CD14-positive monocyte (primary cell): ENCODE results near the gene MEPE. TPM values are rescaled to one million over a fixed set of nuclear protein-coding genes. Genes with fewer than 3 reads are reported as not detected.

Experiments used
- DNase-seq, 3 donors: peaks; one replicate each; pipeline ENCODE4 v3.0.0-alpha.2; 2011 to 2022
- H2AFZ ChIP-seq: 2 replicates; pipeline ENCODE4 v1.6.0; 2012; ENCODE audit warnings: mild to moderate bottlenecking, low read depth, low read length, inconsistent platforms; ENCODE audit not compliant: insufficient read depth, poor library complexity, severe bottlenecking
- H3K27ac ChIP-seq, 2 donors: 1 replicate in 1 of 2; 2 replicates in 1 of 2; pipeline ENCODE4 v1.5.1; 2012 to 2013; ENCODE audit warnings: low read length in 2 of 2, control low read depth in 1 of 2, inconsistent platforms in 1 of 2, low read depth in 1 of 2, mild to moderate bottlenecking in 1 of 2
- H3K27me3 ChIP-seq, 2 donors: one replicate each; pipeline versions ENCODE4 v1.6.0 to v1.6.1; 2011 to 2013; ENCODE audit warnings: low read length in 2 of 2; ENCODE audit not compliant: control insufficient read depth in 2 of 2, insufficient read depth in 2 of 2
- H3K36me3 ChIP-seq, 2 donors: replicated peaks in 1 of 2; 1 replicate in 1 of 2; 2 replicates in 1 of 2; pipeline versions ENCODE4 v1.5.1 to v1.6.1; 2012 to 2013; ENCODE audit warnings: low read length in 2 of 2, control low read depth in 1 of 2, inconsistent platforms in 1 of 2, mild to moderate bottlenecking in 1 of 2; ENCODE audit not compliant: insufficient read depth in 2 of 2, control insufficient read depth in 1 of 2
- H3K4me1 ChIP-seq, 2 donors: 1 replicate in 1 of 2; 2 replicates in 1 of 2; pipeline versions ENCODE4 v1.5.1 to v1.6.1; 2012 to 2013; ENCODE audit warnings: low read length in 2 of 2, control low read depth in 1 of 2, inconsistent platforms in 1 of 2, mild to moderate bottlenecking in 1 of 2, moderate library complexity in 1 of 2; ENCODE audit not compliant: insufficient read depth in 2 of 2, control insufficient read depth in 1 of 2
- H3K4me2 ChIP-seq: replicated peaks from 2 replicates; pipeline ENCODE3; 2012; ENCODE audit warnings: low read length, moderate library complexity, mild to moderate bottlenecking; ENCODE audit not compliant: poor library complexity, severe bottlenecking; ENCODE audit errors: extremely low read depth
- H3K4me3 ChIP-seq, 3 experiments: fragments of 200-600 bp in 1 of 3; sonication (generic) in 1 of 3; replicated peaks in 1 of 3; 1 replicate in 2 of 3; 2 replicates in 1 of 3; pipeline ENCODE4 v1.5.1; 2011 to 2013; ENCODE audit warnings: low read length in 3 of 3, mild to moderate bottlenecking in 3 of 3, control low read depth in 2 of 3, low read depth in 2 of 3, inconsistent platforms in 1 of 3, moderate library complexity in 1 of 3
- H3K79me2 ChIP-seq: 2 replicates; pipeline ENCODE4 v1.6.0; 2012; ENCODE audit warnings: mild to moderate bottlenecking, control low read depth, inconsistent platforms, low read length, moderate library complexity; ENCODE audit not compliant: insufficient read depth
- H3K9ac ChIP-seq: 2 replicates; pipeline ENCODE4 v1.6.0; 2017; ENCODE audit warnings: low read length, mild to moderate bottlenecking; ENCODE audit not compliant: insufficient read depth, poor library complexity, severe bottlenecking
- H3K9me3 ChIP-seq, 2 donors: replicated peaks in 1 of 2; 1 replicate in 1 of 2; 2 replicates in 1 of 2; pipeline versions ENCODE4 v1.5.1 to v1.6.1; 2012 to 2013; ENCODE audit warnings: low read length in 2 of 2, control low read depth in 1 of 2; ENCODE audit not compliant: control insufficient read depth in 1 of 2, insufficient read depth in 1 of 2
- H4K20me1 ChIP-seq: 2 replicates; pipeline ENCODE4 v1.6.0; 2012; ENCODE audit warnings: mild to moderate bottlenecking, low read length, control low read depth, moderate library complexity; ENCODE audit not compliant: insufficient read depth
- H3K27ac Mint-ChIP-seq, 7 donors: one replicate each; pipeline ENCODE4 v1.8.0; 2020; ENCODE audit warnings: mild to moderate bottlenecking in 7 of 7, mixed read lengths in 7 of 7, moderate library complexity in 6 of 7, inconsistent platforms in 2 of 7
- H3K27me3 Mint-ChIP-seq, 3 donors: one replicate each; pipeline ENCODE4 v1.8.0; 2021 to 2022; ENCODE audit warnings: low read depth in 3 of 3, mild to moderate bottlenecking in 3 of 3, mixed read lengths in 3 of 3, moderate library complexity in 3 of 3, inconsistent platforms in 1 of 3
- H3K36me3 Mint-ChIP-seq, 2 donors: one replicate each; pipeline ENCODE4 v1.8.0; 2020; ENCODE audit warnings: mixed read lengths in 2 of 2, inconsistent platforms in 1 of 2, mild to moderate bottlenecking in 1 of 2
- H3K4me1 Mint-ChIP-seq: one replicate; pipeline ENCODE4 v1.8.0; 2020; ENCODE audit warnings: mild to moderate bottlenecking, mixed read lengths
- H3K4me3 Mint-ChIP-seq, 2 donors: one replicate each; pipeline ENCODE4 v1.8.0; 2020; ENCODE audit warnings: mild to moderate bottlenecking in 2 of 2, mixed read lengths in 2 of 2, moderate library complexity in 1 of 2
- H3K9me3 Mint-ChIP-seq, 7 donors: one replicate each; pipeline ENCODE4 v1.8.0; 2020 to 2022; ENCODE audit warnings: mixed read lengths in 7 of 7, mild to moderate bottlenecking in 6 of 7, moderate library complexity in 6 of 7, inconsistent platforms in 2 of 7
- CTCF ChIP-seq: fragments of 200-600 bp; IDR thresholded peaks from one replicate; pipeline ENCODE4 v1.8.0; 2022; ENCODE audit warnings: antibody characterized with exemption, mild to moderate bottlenecking
- WGBS: methylation state at CpG from one replicate; pipeline ENCODE4 v1.1.5; 2013; ENCODE audit warnings: missing lambda C conversion rate; ENCODE audit not compliant: insufficient coverage; 5-methylcytosine and 5-hydroxymethylcytosine counted together
- intact Hi-C, 2 donors: fragments of 100-400 bp; cut with micrococcal nuclease; formaldehyde crosslinking; loops; one replicate each; pipeline versions ENCODE4 v1.15.0 to v1.15.1; 2023
- polyA plus RNA-seq, 3 donors: library from polyadenylated mRNA; depleted of rRNA in 1 of 3; unstranded in 2 of 3; stranded (reverse) in 1 of 3; fragments of 300-500 nt in 2 of 3; fragments of >200 nt in 1 of 3; fragmentation: Illumina TruSeq in 2 of 3; gene quantifications; 1 replicate in 2 of 3; 2 replicates in 1 of 3; pipeline ENCODE4 v1.2.3, GENCODE V29; 2012 to 2021

The MEPE gene
- polyA plus RNA-seq, 3 donors, result not detected

- Histone ChIP-seq H3K36me3 (no peaks in the 10 kb centered on the region), H3K9ac (no peak overlapping the region), H3K9me3 (no peaks in the 10 kb centered on the region), H3K27ac (no peak overlapping the region), H3K27me3 (no peaks in the 10 kb centered on the region), H3K4me3 (no peak overlapping the region), H3K4me2 (no peak overlapping the region), H2AFZ (no peak overlapping the region), H4K20me1 (no peaks in the 10 kb centered on the region), H3K79me2 (no peaks in the 10 kb centered on the region), H3K4me1 (peaks cover 4 to 8% of the 10 kb centered on the region in 2 donors)
- Mint-ChIP-seq H3K4me1 (peaks cover 12% of the 10 kb centered on the region), H3K27ac (no peak overlapping the region), H3K4me3 (no peak overlapping the region), H3K9me3 (no peaks in the 10 kb centered on the region), H3K27me3 (peaks cover 0 to 5% (median 5%) of the 10 kb centered on the region in 3 donors), H3K36me3 (no peaks in the 10 kb centered on the region)
- intact Hi-C loops, result no loop called here
- no peak for DNase-seq
- no CpG with 5 or more reads among the region's 1 CpG for WGBS
- TF ChIP-seq CTCF, result no peak
Observed at GRCh38 chr4:87872028-87872427, 39.3 kb downstream of the MEPE start.

- Histone ChIP-seq H4K20me1 (no peaks in the 10 kb centered on the region), H3K4me2 (no peak overlapping the region), H3K36me3 (no peaks in the 10 kb centered on the region), H3K9me3 (no peaks in the 10 kb centered on the region), H3K9ac (no peak overlapping the region), H3K4me3 (no peak overlapping the region), H3K27me3 (no peaks in the 10 kb centered on the region), H3K4me1 (peaks cover 4 to 8% of the 10 kb centered on the region in 2 donors), H3K79me2 (no peaks in the 10 kb centered on the region), H3K27ac (no peak overlapping the region), H2AFZ (no peak overlapping the region)
- Mint-ChIP-seq H3K27me3 (peaks cover 0 to 2% (median 1%) of the 10 kb centered on the region in 3 donors), H3K9me3 (no peaks in the 10 kb centered on the region), H3K36me3 (no peaks in the 10 kb centered on the region), H3K4me1 (peaks cover 12% of the 10 kb centered on the region), H3K4me3 (peak overlapping the region in 1 of 2 donors; percentile 47), H3K27ac (no peak overlapping the region)
- 71% methylated on average over 1 of the region's 2 CpGs for WGBS
- no peak for TF ChIP-seq CTCF
- no peak for DNase-seq
- intact Hi-C loops, result no loop called here
Observed at GRCh38 chr4:87875191-87875590, 42.4 kb downstream of the MEPE start.
